Upper lobe of right lung (tissue), 1 donor: Measurements from ENCODE around the gene ZXDA. TPM values are rescaled to one million over a fixed set of nuclear protein-coding genes. Genes with fewer than 3 reads are reported as not detected.
"Not testable (repeated sequence)": the region's sequence is repeated elsewhere in the genome, so short reads cannot be mapped to it uniquely, and the experiment has no call there.

Experiments used
- ATAC-seq: fragments of 200-7000 bp; cut with Tn5 transposase; one replicate; pipeline ENCODE4 v1.9.1; 2020; ENCODE audit warnings: mild to moderate bottlenecking, moderate library complexity
- DNase-seq: peaks from one replicate; pipeline ENCODE4 v3.0.0-alpha.2; 2020
- H3K27ac ChIP-seq: fragments of 200-600 bp; one replicate; pipeline ENCODE4 v1.8.0; 2022
- H3K27me3 ChIP-seq: fragments of 200-600 bp; one replicate; pipeline ENCODE4 v1.8.0; 2022; ENCODE audit warnings: mild to moderate bottlenecking
- H3K36me3 ChIP-seq: fragments of 200-600 bp; one replicate; pipeline ENCODE4 v1.8.0; 2022
- H3K4me1 ChIP-seq: fragments of 200-600 bp; one replicate; pipeline ENCODE4 v1.8.0; 2022
- H3K4me3 ChIP-seq: fragments of 200-600 bp; one replicate; pipeline ENCODE4 v1.8.0; 2022; ENCODE audit warnings: mild to moderate bottlenecking
- H3K9me3 ChIP-seq: fragments of 200-600 bp; one replicate; pipeline ENCODE4 v1.8.0; 2022
- CTCF ChIP-seq: fragments of 200-600 bp; IDR thresholded peaks from one replicate; pipeline ENCODE4 v1.8.0; 2022; ENCODE audit warnings: antibody characterized with exemption
- intact Hi-C: fragments of 100-400 bp; cut with DNase I; formaldehyde crosslinking; loops from one replicate; pipeline ENCODE4 v1.11.0; 2022
- total RNA-seq: library from RNA; stranded (reverse); fragmentation: NEBNext Ultra II Directional; extraction: Animal tissue kit (Norgen Biotek cat#: 25700); gene quantifications from one replicate; pipeline ENCODE4 v1.2.1, GENCODE V29; 2021
- donor health status: DM: no; HTN: yes; CAD: no; lungs with severe emphysema.

Gene ZXDA
- total RNA-seq, 1 donor from 2014 or later = 5.5 TPM

GRCh38 chrX:57930051-57930450, 19.8 kb upstream of the ZXDA start:
- no peak for TF ChIP-seq CTCF
- intact Hi-C loops = no loop called here
- Histone ChIP-seq H3K27me3 (no peaks in the 10 kb centered on the region), H3K4me3 (no peak overlapping the region), H3K4me1 (no peaks in the 10 kb centered on the region), H3K36me3 (no peaks in the 10 kb centered on the region), H3K9me3 (no peaks in the 10 kb centered on the region), H3K27ac (no peak overlapping the region)
- ATAC-seq (no peak), DNase-seq (no peak)

GRCh38 chrX:57929373-57929772, 19.1 kb upstream of the ZXDA start:
- Histone ChIP-seq H3K9me3 (no peaks in the 10 kb centered on the region), H3K27me3 (no peaks in the 10 kb centered on the region), H3K4me3 (no peak overlapping the region), H3K36me3 (no peaks in the 10 kb centered on the region), H3K27ac (no peak overlapping the region), H3K4me1 (no peaks in the 10 kb centered on the region)
- peak; percentile 45 for TF ChIP-seq CTCF
- no peak for DNase-seq
- intact Hi-C loops = no loop called here
- ATAC-seq = peak; percentile 67

GRCh38 chrX:57925806-57926205, 15.5 kb upstream of the ZXDA start:
- H3K4me3 ChIP-seq = no peak overlapping the region
- ATAC-seq = no peak

GRCh38 chrX:57918750-57919436, 8.6 kb upstream of the ZXDA start:
- peak; percentile 49 for TF ChIP-seq CTCF
- no peak for DNase-seq
- intact Hi-C loops = no loop called here

More at GRCh38 chrX:57925806-57926205, 15.5 kb upstream of the ZXDA start:
- DNase-seq = no peak
- Histone ChIP-seq H3K27ac (no peak overlapping the region), H3K36me3 (no peaks in the 10 kb centered on the region), H3K4me1 (no peaks in the 10 kb centered on the region), H3K27me3 (no peaks in the 10 kb centered on the region), H3K9me3 (no peaks in the 10 kb centered on the region)
- intact Hi-C loops = no loop called here
- no peak for TF ChIP-seq CTCF

GRCh38 chrX:57915680-57916079, 5.4 kb upstream of the ZXDA start:
- no peaks in the 10 kb centered on the region for H3K4me1 ChIP-seq
- H3K27me3 ChIP-seq = no peaks in the 10 kb centered on the region
- H3K27ac ChIP-seq = no peak overlapping the region
- ATAC-seq (no peak), DNase-seq (no peak)
- no peak overlapping the region for H3K4me3 ChIP-seq
- H3K9me3 ChIP-seq = no peaks in the 10 kb centered on the region
- no peaks in the 10 kb centered on the region for H3K36me3 ChIP-seq
- intact Hi-C loops = no loop called here
- no peak for TF ChIP-seq CTCF

More at GRCh38 chrX:57918750-57919436, 8.6 kb upstream of the ZXDA start:
- Histone ChIP-seq H3K27me3 (no peaks in the 10 kb centered on the region), H3K4me1 (no peaks in the 10 kb centered on the region), H3K36me3 (no peaks in the 10 kb centered on the region), H3K27ac (no peak overlapping the region), H3K9me3 (no peaks in the 10 kb centered on the region), H3K4me3 (no peak overlapping the region)
- peak; percentile 71 for ATAC-seq

GRCh38 chrX:57909595-57910286, 517 bp downstream of the ZXDA start:
- DNase-seq = peak; percentile 74
- H3K27me3 ChIP-seq, intact Hi-C loops, H3K9me3 ChIP-seq, H3K36me3 ChIP-seq: not testable (repeated sequence)
- Histone ChIP-seq H3K27ac (peak overlapping the region; percentile 88), H3K4me1 (peaks cover 14% of the 10 kb centered on the region), H3K4me3 (peak overlapping the region; percentile 50)
- ATAC-seq = peak; percentile 96

GRCh38 chrX:57908972-57909594, 1.2 kb downstream of the ZXDA start:
- intact Hi-C loops, H3K27me3 ChIP-seq, H3K36me3 ChIP-seq, DNase-seq, H3K9me3 ChIP-seq: not testable (repeated sequence)
- peak; percentile 14 for ATAC-seq
- Histone ChIP-seq H3K4me1 (peaks cover 17% of the 10 kb centered on the region), H3K4me3 (peak overlapping the region; percentile 50), H3K27ac (peak overlapping the region; percentile 88)
